ENCODE results near the gene MEIKIN.

The MEIKIN gene

DNA sequence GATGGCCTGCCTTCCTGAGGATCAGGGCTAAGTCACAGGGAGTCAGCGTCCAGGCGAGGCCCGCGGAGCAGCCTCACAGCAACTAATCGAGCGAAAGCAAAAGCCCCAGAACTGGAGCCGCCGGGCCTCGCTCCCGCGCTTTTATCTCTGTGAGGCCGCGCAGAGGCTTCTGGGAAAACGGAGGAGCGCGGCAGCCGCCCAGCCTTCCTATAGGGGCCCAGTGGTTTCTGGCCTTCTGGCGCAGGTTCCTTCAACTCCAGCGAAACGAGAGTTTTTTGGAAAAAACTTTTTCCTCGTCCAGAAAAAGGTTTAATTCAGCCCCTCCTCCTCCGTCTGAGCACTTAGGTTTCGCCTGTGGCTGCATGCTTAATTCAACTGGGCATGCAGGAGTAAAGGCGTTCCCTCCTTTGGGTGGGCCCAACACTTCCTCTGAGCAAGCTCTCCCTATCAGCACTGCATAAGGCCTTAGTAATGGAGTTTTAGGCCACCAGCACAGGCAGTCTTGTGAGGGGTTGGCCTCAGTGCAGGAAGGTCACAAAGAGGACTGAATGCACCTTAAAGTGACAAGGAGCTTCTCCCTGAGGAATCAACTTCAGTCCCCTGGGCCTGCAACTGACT lies at the start of gene MEIKIN:
Gene MEIKIN, minus strand, starts transcription at position 113 of the 618 bp plus-strand sequence. CDS start 158 bp downstream, outside the sequence.
- ATAC-seq (ENCODE audit: insufficient read depth, low read depth), result no peak
- no peak for DNase-seq
- Histone ChIP-seq H3K36me3 (ENCODE audit: insufficient read depth, low read length) (no peaks in the 10 kb centered on the region), H4K20me1 (ENCODE audit: insufficient read depth, low read length) (no peaks in the 10 kb centered on the region), H3K79me2 (ENCODE audit: insufficient read depth, low read length) (no peaks in the 10 kb centered on the region), H3K27me3 (ENCODE audit: insufficient read depth, low read length, poor library complexity) (no peaks in the 10 kb centered on the region), H3K4me2 (ENCODE audit: insufficient read depth, low read length) (no peak within 1 kb of the TSS), H3K4me3 (ENCODE audit: low read depth in 1 of 2, low read length in 2 of 2) (no peak within 1 kb of the TSS), H3K9me3 (ENCODE audit: insufficient read depth, low read length, severe bottlenecking) (no peaks in the 10 kb centered on the region), H2AFZ (ENCODE audit: low read depth, low read length) (no peak within 1 kb of the TSS), H3K4me1 (ENCODE audit: insufficient read depth, low read length) (no peaks in the 10 kb centered on the region), H3K27ac (ENCODE audit: low read length) (no peak within 1 kb of the TSS), H3K9ac (ENCODE audit: low read depth, low read length) (no peak within 1 kb of the TSS)
- TF ChIP-seq CTCF (IDR thresholded peaks at IDR 0.05; ENCODE audit: borderline replicate concordance, extremely low read depth, low read length, poor library complexity, severe bottlenecking), result no peak
- TF ChIP-seq EZH2 (IDR thresholded peaks at IDR 0.05; ENCODE audit: borderline replicate concordance, low read depth, low read length, severe bottlenecking), result no peak

GRCh38 chr5:131994533-131995226 lies 49.2 kb upstream of the MEIKIN start:
- no peak overlapping the region for H3K4me2 ChIP-seq (ENCODE audit: insufficient read depth, low read length)
- H3K79me2 ChIP-seq (ENCODE audit: insufficient read depth, low read length), result no peaks in the 10 kb centered on the region
- ATAC-seq (ENCODE audit: insufficient read depth, low read depth), result no peak
- no peak overlapping the region for H3K9ac ChIP-seq (ENCODE audit: low read depth, low read length)
- H3K9me3 ChIP-seq (ENCODE audit: insufficient read depth, low read length, severe bottlenecking), result no peaks in the 10 kb centered on the region
- TF ChIP-seq CTCF (IDR thresholded peaks at IDR 0.05; ENCODE audit: borderline replicate concordance, extremely low read depth, low read length, poor library complexity, severe bottlenecking), result no peak
- H3K27ac ChIP-seq (ENCODE audit: low read length), result no peak overlapping the region
- H3K27me3 ChIP-seq (ENCODE audit: insufficient read depth, low read length, poor library complexity), result peaks cover 14% of the 10 kb centered on the region
- H4K20me1 ChIP-seq (ENCODE audit: insufficient read depth, low read length), result peaks cover 13% of the 10 kb centered on the region
- H3K36me3 ChIP-seq (ENCODE audit: insufficient read depth, low read length), result no peaks in the 10 kb centered on the region
- H2AFZ ChIP-seq (ENCODE audit: low read depth, low read length), result no peak overlapping the region
- peaks cover 18% of the 10 kb centered on the region for H3K4me1 ChIP-seq (ENCODE audit: insufficient read depth, low read length)
- no peak overlapping the region for H3K4me3 ChIP-seq (ENCODE audit: low read depth in 1 of 2, low read length in 2 of 2)
- peak; percentile 21 for DNase-seq

DNA sequence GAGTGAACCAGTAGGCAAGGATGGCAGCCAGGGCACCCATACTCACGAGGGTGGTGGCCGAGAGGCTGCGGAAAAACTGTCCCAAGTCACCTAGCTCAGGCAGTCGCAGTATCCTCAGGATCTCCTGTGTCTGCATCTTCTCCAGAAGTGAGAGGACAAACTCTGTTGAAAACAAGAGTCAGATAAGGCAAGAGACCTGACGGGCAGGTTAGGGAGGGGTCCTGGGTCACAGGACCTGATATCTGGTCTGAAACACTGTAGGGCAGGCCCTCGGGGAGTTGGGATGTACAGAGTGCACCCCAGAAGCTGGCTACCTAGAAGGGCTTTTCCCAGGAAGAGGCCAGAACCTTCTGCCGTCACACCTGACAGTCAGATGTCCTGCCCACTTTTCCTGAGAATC lies 48.6 kb upstream of the MEIKIN start:
- no peak overlapping the region for H2AFZ ChIP-seq (ENCODE audit: low read depth, low read length)
- ATAC-seq (ENCODE audit: insufficient read depth, low read depth) (no peak), DNase-seq (no peak)
- peaks cover 14% of the 10 kb centered on the region for H3K27me3 ChIP-seq (ENCODE audit: insufficient read depth, low read length, poor library complexity)
- H3K4me2 ChIP-seq (ENCODE audit: insufficient read depth, low read length), result no peak overlapping the region
- TF ChIP-seq CTCF (IDR thresholded peaks at IDR 0.05; ENCODE audit: borderline replicate concordance, extremely low read depth, low read length, poor library complexity, severe bottlenecking) (no peak), EZH2 (IDR thresholded peaks at IDR 0.05; ENCODE audit: borderline replicate concordance, low read depth, low read length, severe bottlenecking) (no peak)
- H3K36me3 ChIP-seq (ENCODE audit: insufficient read depth, low read length), result no peaks in the 10 kb centered on the region
- H3K4me1 ChIP-seq (ENCODE audit: insufficient read depth, low read length), result peaks cover 12% of the 10 kb centered on the region
- peaks cover 13% of the 10 kb centered on the region for H4K20me1 ChIP-seq (ENCODE audit: insufficient read depth, low read length)
- H3K4me3 ChIP-seq (ENCODE audit: low read depth in 1 of 2, low read length in 2 of 2), result no peak overlapping the region
- no peak overlapping the region for H3K27ac ChIP-seq (ENCODE audit: low read length)
- H3K79me2 ChIP-seq (ENCODE audit: insufficient read depth, low read length), result no peaks in the 10 kb centered on the region
- H3K9me3 ChIP-seq (ENCODE audit: insufficient read depth, low read length, severe bottlenecking), result no peaks in the 10 kb centered on the region
- no peak overlapping the region for H3K9ac ChIP-seq (ENCODE audit: low read depth, low read length)

Measured in DND-41 (cell line).